ENCODE measurements around the gene GP5.

DNA sequence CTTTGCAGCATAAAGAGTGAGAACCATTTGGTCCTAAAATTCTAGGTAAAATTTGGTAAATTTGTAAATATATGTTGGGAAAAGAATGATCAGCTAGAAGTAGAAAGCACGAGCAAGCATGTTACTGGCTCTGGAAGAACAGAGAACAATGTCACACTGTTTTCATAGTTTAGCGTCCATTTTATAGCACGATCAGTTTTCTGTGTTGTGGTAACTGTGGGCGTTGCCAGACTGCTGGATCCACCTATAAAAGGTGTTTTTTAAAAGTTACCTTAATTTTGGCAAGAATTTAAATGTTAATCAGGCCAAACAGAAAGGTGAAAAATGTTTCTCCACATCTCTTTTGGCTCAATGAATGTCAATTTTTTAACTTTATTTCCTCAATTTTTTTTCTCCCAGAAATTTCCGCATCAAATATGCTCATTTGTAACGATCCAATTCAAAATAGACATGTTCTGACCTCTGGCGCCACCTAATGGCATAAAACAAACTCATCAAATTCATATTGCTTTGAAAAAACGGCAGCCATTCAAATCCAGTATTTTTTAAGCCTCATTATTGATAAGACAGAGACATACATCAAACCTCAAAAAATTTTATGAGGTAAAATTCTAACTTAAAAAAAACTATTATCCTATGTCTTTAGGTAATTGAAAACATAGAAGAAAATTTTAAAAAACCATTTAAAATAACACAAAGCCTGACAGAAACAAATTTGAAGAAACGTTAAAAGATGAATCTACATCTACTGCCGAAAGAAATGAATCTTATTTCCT is 5.5 kb upstream of the GP5 start:
- TF ChIP-seq, protein P1, sequence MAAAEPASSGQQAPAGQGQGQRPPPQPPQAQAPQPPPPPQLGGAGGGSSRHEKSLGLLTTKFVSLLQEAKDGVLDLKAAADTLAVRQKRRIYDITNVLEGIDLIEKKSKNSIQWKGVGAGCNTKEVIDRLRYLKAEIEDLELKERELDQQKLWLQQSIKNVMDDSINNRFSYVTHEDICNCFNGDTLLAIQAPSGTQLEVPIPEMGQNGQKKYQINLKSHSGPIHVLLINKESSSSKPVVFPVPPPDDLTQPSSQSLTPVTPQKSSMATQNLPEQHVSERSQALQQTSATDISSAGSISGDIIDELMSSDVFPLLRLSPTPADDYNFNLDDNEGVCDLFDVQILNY (CRISPR knock-in tag; IDR thresholded peaks at IDR 0.05), result no peak
- no peak for TF ChIP-seq NR3C1 (CRISPR knock-in tag; conservative IDR thresholded peaks at IDR 0.05; ENCODE audit: low read depth)
- TF ChIP-seq, protein P2, sequence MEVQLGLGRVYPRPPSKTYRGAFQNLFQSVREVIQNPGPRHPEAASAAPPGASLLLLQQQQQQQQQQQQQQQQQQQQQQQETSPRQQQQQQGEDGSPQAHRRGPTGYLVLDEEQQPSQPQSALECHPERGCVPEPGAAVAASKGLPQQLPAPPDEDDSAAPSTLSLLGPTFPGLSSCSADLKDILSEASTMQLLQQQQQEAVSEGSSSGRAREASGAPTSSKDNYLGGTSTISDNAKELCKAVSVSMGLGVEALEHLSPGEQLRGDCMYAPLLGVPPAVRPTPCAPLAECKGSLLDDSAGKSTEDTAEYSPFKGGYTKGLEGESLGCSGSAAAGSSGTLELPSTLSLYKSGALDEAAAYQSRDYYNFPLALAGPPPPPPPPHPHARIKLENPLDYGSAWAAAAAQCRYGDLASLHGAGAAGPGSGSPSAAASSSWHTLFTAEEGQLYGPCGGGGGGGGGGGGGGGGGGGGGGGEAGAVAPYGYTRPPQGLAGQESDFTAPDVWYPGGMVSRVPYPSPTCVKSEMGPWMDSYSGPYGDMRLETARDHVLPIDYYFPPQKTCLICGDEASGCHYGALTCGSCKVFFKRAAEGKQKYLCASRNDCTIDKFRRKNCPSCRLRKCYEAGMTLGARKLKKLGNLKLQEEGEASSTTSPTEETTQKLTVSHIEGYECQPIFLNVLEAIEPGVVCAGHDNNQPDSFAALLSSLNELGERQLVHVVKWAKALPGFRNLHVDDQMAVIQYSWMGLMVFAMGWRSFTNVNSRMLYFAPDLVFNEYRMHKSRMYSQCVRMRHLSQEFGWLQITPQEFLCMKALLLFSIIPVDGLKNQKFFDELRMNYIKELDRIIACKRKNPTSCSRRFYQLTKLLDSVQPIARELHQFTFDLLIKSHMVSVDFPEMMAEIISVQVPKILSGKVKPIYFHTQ (CRISPR knock-in tag; IDR thresholded peaks at IDR 0.05), result no peak
- TF ChIP-seq, protein P3, sequence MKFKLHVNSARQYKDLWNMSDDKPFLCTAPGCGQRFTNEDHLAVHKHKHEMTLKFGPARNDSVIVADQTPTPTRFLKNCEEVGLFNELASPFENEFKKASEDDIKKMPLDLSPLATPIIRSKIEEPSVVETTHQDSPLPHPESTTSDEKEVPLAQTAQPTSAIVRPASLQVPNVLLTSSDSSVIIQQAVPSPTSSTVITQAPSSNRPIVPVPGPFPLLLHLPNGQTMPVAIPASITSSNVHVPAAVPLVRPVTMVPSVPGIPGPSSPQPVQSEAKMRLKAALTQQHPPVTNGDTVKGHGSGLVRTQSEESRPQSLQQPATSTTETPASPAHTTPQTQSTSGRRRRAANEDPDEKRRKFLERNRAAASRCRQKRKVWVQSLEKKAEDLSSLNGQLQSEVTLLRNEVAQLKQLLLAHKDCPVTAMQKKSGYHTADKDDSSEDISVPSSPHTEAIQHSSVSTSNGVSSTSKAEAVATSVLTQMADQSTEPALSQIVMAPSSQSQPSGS (CRISPR knock-in tag; IDR thresholded peaks at IDR 0.05; ENCODE audit: borderline replicate concordance, low read depth), result no peak
- no peak for TF ChIP-seq CREB1 (CRISPR knock-in tag; IDR thresholded peaks at IDR 0.05)
- TF ChIP-seq, protein P4, sequence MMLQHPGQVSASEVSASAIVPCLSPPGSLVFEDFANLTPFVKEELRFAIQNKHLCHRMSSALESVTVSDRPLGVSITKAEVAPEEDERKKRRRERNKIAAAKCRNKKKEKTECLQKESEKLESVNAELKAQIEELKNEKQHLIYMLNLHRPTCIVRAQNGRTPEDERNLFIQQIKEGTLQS (CRISPR knock-in tag; conservative IDR thresholded peaks at IDR 0.05), result no peak
- TF ChIP-seq CTCF (IDR thresholded peaks at IDR 0.05), result peak; percentile 56
- no peak for TF ChIP-seq GABPB1 (CRISPR knock-in tag; IDR thresholded peaks at IDR 0.05)

Measured in WTC11 (cell line).